GM12878 (cell line): Measurements from ENCODE around the gene CHRNG. TPM values are rescaled to one million over a fixed set of nuclear protein-coding genes. Genes with fewer than 3 reads are reported as not detected.

ENCODE experiments used
- ATAC-seq: fragments of 200-7000 bp; cut with Tn5 transposase; 3 replicates; pipeline ENCODE4 v1.9.1; 2020; ENCODE audit warnings: mild to moderate bottlenecking, moderate library complexity
- BruUV-seq: library from RNA; stranded (reverse); fragments of 400-500 nt; replicated peaks from 2 replicates; lab custom pipeline; 2021; lab: Mats Ljungman, UMichigan
- CTCF ChIA-PET: fragments of 300-600 bp; sonication (Branson Sonifier 250); formaldehyde crosslinking; extraction: SDS; loops from one replicate; lab custom pipeline; 2021; ENCODE audit warnings: inconsistent platforms; lab: Yijun Ruan, JAX
- POLR2A ChIA-PET: fragments of 350-600 bp; formaldehyde crosslinking; extraction: SDS; loops from one replicate; lab custom pipeline; 2021; ENCODE audit warnings: inconsistent platforms; lab: Charles Lee
- RAD21 ChIA-PET: fragments of 300-600 bp; sonication (Branson Sonifier 250); formaldehyde crosslinking; loops from one replicate; lab custom pipeline; 2023; ENCODE audit warnings: antibody characterized with exemption; ENCODE audit not compliant: unreplicated experiment; lab: Charles Lee
- SMC1A ChIA-PET: fragments of 300-600 bp; sonication (Branson Sonifier 250); formaldehyde crosslinking; loops from one replicate; lab custom pipeline; 2023; ENCODE audit not compliant: unreplicated experiment, uncharacterized antibody; lab: Charles Lee
- DNase-seq: peaks from one replicate; pipeline ENCODE4 v3.0.0-alpha.2; 2011; ENCODE audit warnings: low read depth, low spot score
- FAIRE-seq: peaks from 3 replicates; lab custom pipeline; 2011; peaks lifted over from hg19 to GRCh38; lab: Jason Lieb, UNC
- H2AFZ ChIP-seq: 2 replicates; pipeline ENCODE4 v1.6.0; 2011; ENCODE audit warnings: low read depth, low read length, control low read depth; ENCODE audit not compliant: control insufficient read depth
- H3K27ac ChIP-seq: 2 replicates; pipeline ENCODE4 v1.5.1; 2011; ENCODE audit warnings: control low read depth; ENCODE audit not compliant: control insufficient read depth, insufficient read depth
- H3K27me3 ChIP-seq, 2 experiments: replicated peaks in 1 of 2; 2 replicates each; pipeline versions ENCODE4 v1.6.0 to v1.6.1; 2011; ENCODE audit warnings: low read length in 1 of 2; ENCODE audit not compliant: control insufficient read depth in 2 of 2, insufficient read depth in 2 of 2
- H3K36me3 ChIP-seq, 2 experiments: 2 replicates each; pipeline ENCODE4 v1.5.1; 2011; ENCODE audit warnings: low read length in 1 of 2; ENCODE audit not compliant: control insufficient read depth in 2 of 2, insufficient read depth in 2 of 2
- H3K4me1 ChIP-seq: 2 replicates; pipeline ENCODE4 v1.6.1; 2011; ENCODE audit warnings: mild to moderate bottlenecking, low read length, moderate library complexity, mixed read lengths; ENCODE audit not compliant: control insufficient read depth, insufficient read depth
- H3K4me2 ChIP-seq: 2 replicates; pipeline ENCODE4 v1.6.0; 2011; ENCODE audit warnings: control low read depth; ENCODE audit not compliant: control insufficient read depth, insufficient read depth
- H3K4me3 ChIP-seq: fragments of 200-600 bp; sonication (generic); 2 replicates; pipeline ENCODE4 v1.5.1; 2016
- H3K79me2 ChIP-seq: 2 replicates; pipeline ENCODE4 v1.6.0; 2011; ENCODE audit warnings: low read length; ENCODE audit not compliant: control insufficient read depth, insufficient read depth
- H3K9ac ChIP-seq: 2 replicates; pipeline ENCODE4 v1.8.0; 2011; ENCODE audit warnings: low read length, control low read depth, mixed read lengths; ENCODE audit not compliant: control insufficient read depth, insufficient read depth
- H3K9me3 ChIP-seq: replicated peaks from 3 replicates; pipeline ENCODE4 v1.5.1; 2011; ENCODE audit warnings: mild to moderate bottlenecking, low read length; ENCODE audit not compliant: control insufficient read depth, insufficient read depth
- H4K20me1 ChIP-seq: 2 replicates; pipeline ENCODE4 v1.6.0; 2011; ENCODE audit not compliant: control insufficient read depth, insufficient read depth
- BCL11A ChIP-seq: IDR thresholded peaks from 2 replicates; pipeline ENCODE4 v1.6.1; 2011; ENCODE audit warnings: low read depth, low read length
- CHD4 ChIP-seq: fragments of 200-600 bp; sonication (generic); IDR thresholded peaks from 2 replicates; pipeline ENCODE4 v1.6.1; 2016; ENCODE audit warnings: mild to moderate bottlenecking
- FOS ChIP-seq: IDR thresholded peaks from 3 replicates; pipeline ENCODE4 v1.6.1; 2011; ENCODE audit warnings: borderline replicate concordance; ENCODE audit not compliant: insufficient read length; ENCODE audit errors: extremely low read depth
- FOXM1 ChIP-seq: IDR thresholded peaks from 2 replicates; pipeline ENCODE4 v1.6.1; 2012; ENCODE audit warnings: low read depth, mild to moderate bottlenecking, inconsistent platforms, low read length, moderate library complexity
- HCFC1 ChIP-seq: fragments of 150-350 bp; IDR thresholded peaks from 2 replicates; pipeline ENCODE4 v1.6.1; 2014; ENCODE audit warnings: low read length
- HDGF ChIP-seq: fragments of 450-650 bp; IDR thresholded peaks from 2 replicates; pipeline ENCODE4 v1.6.1; 2016; ENCODE audit warnings: antibody characterized with exemption
- MXI1 ChIP-seq: fragments of 150-350 bp; IDR thresholded peaks from 2 replicates; pipeline ENCODE4 v1.6.1; 2011; ENCODE audit warnings: low read depth, mild to moderate bottlenecking, inconsistent platforms, low read length, improper control_type of control experiment
- NFYA ChIP-seq: IDR thresholded peaks from 2 replicates; pipeline ENCODE4 v1.6.1; 2011; ENCODE audit warnings: low read depth, mild to moderate bottlenecking, low read length, improper control_type of control experiment, borderline replicate concordance
- NRF1 ChIP-seq: conservative IDR thresholded peaks from 2 replicates; pipeline ENCODE4 v1.6.1; 2011; ENCODE audit warnings: mild to moderate bottlenecking, low read depth, low read length, improper control_type of control experiment
- POU2F2 ChIP-seq: IDR thresholded peaks from 3 replicates; pipeline ENCODE4 v1.6.1; 2011; ENCODE audit warnings: low read depth, mild to moderate bottlenecking, low read length, borderline replicate concordance
- RAD21 ChIP-seq: IDR thresholded peaks from 2 replicates; pipeline ENCODE4 v1.6.1; 2011; ENCODE audit warnings: mild to moderate bottlenecking, low read depth, low read length, moderate library complexity; ENCODE audit not compliant: insufficient read depth
- ZBTB40 ChIP-seq: fragments of 450-650 bp; IDR thresholded peaks from 2 replicates; pipeline ENCODE4 v1.6.1; 2016; ENCODE audit warnings: mild to moderate bottlenecking, moderate library complexity, borderline replicate concordance
- WGBS: methylation state at CpG from one replicate; pipeline ENCODE4 v1.1.6; 2016; ENCODE audit warnings: low lambda C conversion rate; ENCODE audit not compliant: insufficient replicate concordance, insufficient coverage; ENCODE audit errors: missing lambda C conversion rate; 5-methylcytosine and 5-hydroxymethylcytosine counted together
- in situ Hi-C: fragments of 300-500 bp; cut with MboI; formaldehyde crosslinking; loops from 9 replicates; pipeline ENCODE4 v1.14.3; 2018; ENCODE audit warnings: mixed read lengths
- intact Hi-C: fragments of 100-400 bp; cut with micrococcal nuclease; formaldehyde crosslinking; loops from one replicate; pipeline ENCODE4 v1.14.2; 2022; ENCODE audit not compliant: unreplicated experiment
- polyA plus RNA-seq, 11 experiments: library from polyadenylated mRNA; depleted of rRNA in 4 of 11; unstranded in 6 of 11; stranded (reverse) in 5 of 11; fragments of >200 nt; fragmentation: Nextera tagmentation in 4 of 11; fragmentation: Illumina TruSeq in 1 of 11; extraction: Ambion mirVana in 4 of 11; extraction: Trizol in 1 of 11; gene quantifications; 1 replicate in 1 of 11; 2 replicates in 10 of 11; pipeline versions ENCODE4 v1.2.1 to v1.2.3, GENCODE V29; 2011 to 2016; ENCODE audit warnings: inconsistent platforms in 2 of 11, missing spikeins in 2 of 11, low read depth in 1 of 11
- total RNA-seq, 4 experiments: library from RNA; depleted of rRNA in 3 of 4; stranded (reverse); fragments of >200 nt in 3 of 4; fragmentation: Illumina TruSeq in 1 of 4; extraction: Trizol in 1 of 4; gene quantifications; 2 replicates each; pipeline versions ENCODE4 v1.2.1 to v1.2.3, GENCODE V29; 2013 to 2021

Gene CHRNG
- total and polyA plus RNA-seq, 10 of the 15 experiments (the other 5 are each of a cell fraction or from before 2014, with no cell fraction given), result 0.17 TPM; not detected in 9

GRCh38 chr2:232504438-232504837 is 35.1 kb upstream of the CHRNG start:
- intact Hi-C loops, result no loop called here
- H3K27ac ChIP-seq, result no peak overlapping the region
- in situ Hi-C loops, result no loop called here
- ChIA-PET CTCF (no interaction called here), POLR2A (no interaction called here), RAD21 (no interaction called here), SMC1A (no interaction called here)
- H3K4me3 ChIP-seq, result no peak overlapping the region
- H2AFZ ChIP-seq, result no peak overlapping the region
- no peaks in the 10 kb centered on the region for H3K36me3 ChIP-seq
- H3K4me1 ChIP-seq, result no peaks in the 10 kb centered on the region
- BruUV-seq, result no TSS peak
- no peak overlapping the region for H3K9ac ChIP-seq
- DNase-seq (no peak), FAIRE-seq (no peak), ATAC-seq (no peak)
- H3K27me3 ChIP-seq, result peaks cover 5 to 12% of the 10 kb centered on the region in 2 experiments
- no peaks in the 10 kb centered on the region for H3K9me3 ChIP-seq
- H4K20me1 ChIP-seq, result no peaks in the 10 kb centered on the region
- H3K79me2 ChIP-seq, result no peaks in the 10 kb centered on the region
- TF ChIP-seq FOXM1 (no peak), NRF1 (no peak), RAD21 (no peak), HDGF (no peak), HCFC1 (no peak), ZBTB40 (no peak), MXI1 (no peak), FOS (no peak), NFYA (no peak), POU2F2 (no peak), CHD4 (no peak), BCL11A (no peak)
- no peak overlapping the region for H3K4me2 ChIP-seq
- WGBS, result 19% methylated on average over 2 of the region's 2 CpGs
